PC-3 (cell line): ENCODE measurements around the gene CHMP4B. TPM values are rescaled to one million over a fixed set of nuclear protein-coding genes. Genes with fewer than 3 reads are reported as not detected.

ENCODE experiments used
- ATAC-seq: fragments of 200-7000 bp; cut with Tn5 transposase; 2 replicates; pipeline ENCODE4 v1.9.1; 2020; ENCODE audit warnings: mild to moderate bottlenecking, moderate library complexity
- BruUV-seq: library from RNA; stranded (reverse); fragments of 400-500 nt; replicated peaks from 2 replicates; lab custom pipeline; 2021; lab: Mats Ljungman, UMichigan
- CTCF ChIA-PET: fragments of 300-600 bp; sonication (Branson Sonifier 250); formaldehyde crosslinking; loops from one replicate; lab custom pipeline; 2022; ENCODE audit warnings: antibody characterized with exemption; lab: Charles Lee
- POLR2A ChIA-PET: fragments of 300-600 bp; sonication (Branson Sonifier 250); formaldehyde crosslinking; loops from one replicate; lab custom pipeline; 2022; ENCODE audit warnings: antibody characterized with exemption; ENCODE audit not compliant: unreplicated experiment; lab: Charles Lee
- DNase-seq: peaks from one replicate; pipeline ENCODE4 v3.0.0-alpha.2; 2015
- H2AFZ ChIP-seq: fragments of 300-600 bp; sonication (generic); 2 replicates; pipeline ENCODE4 v1.6.0; 2016; ENCODE audit warnings: antibody characterized with exemption, low read length
- H3F3A ChIP-seq: fragments of 300-600 bp; sonication (generic); one replicate; pipeline ENCODE4 v1.6.0; 2017; ENCODE audit warnings: antibody characterized with exemption, low read length, control low read depth, mild to moderate bottlenecking; ENCODE audit not compliant: unreplicated experiment
- H3K27ac ChIP-seq: fragments of 300-600 bp; sonication (generic); 2 replicates; pipeline ENCODE4 v1.5.1; 2016; ENCODE audit warnings: mild to moderate bottlenecking, low read length
- H3K27me3 ChIP-seq: fragments of 300-600 bp; sonication (generic); 2 replicates; pipeline ENCODE4 v1.6.1; 2016; ENCODE audit warnings: low read length, mixed read lengths
- H3K36me3 ChIP-seq: fragments of 300-600 bp; sonication (generic); 2 replicates; pipeline ENCODE4 v1.6.1; 2016; ENCODE audit warnings: low read depth, mixed run types, low read length, mixed read lengths
- H3K4me1 ChIP-seq: fragments of 300-600 bp; sonication (generic); 2 replicates; pipeline ENCODE4 v1.5.1; 2016; ENCODE audit warnings: low read length; ENCODE audit not compliant: insufficient read depth
- H3K4me2 ChIP-seq: fragments of 300-600 bp; sonication (generic); 2 replicates; pipeline ENCODE4 v1.6.0; 2016; ENCODE audit warnings: low read length
- H3K4me3 ChIP-seq: fragments of 300-600 bp; sonication (generic); 2 replicates; pipeline ENCODE4 v1.5.1; 2016; ENCODE audit warnings: mild to moderate bottlenecking, low read length, mixed read lengths
- H3K79me2 ChIP-seq: fragments of 300-600 bp; sonication (generic); 2 replicates; pipeline ENCODE4 v1.6.1; 2017; ENCODE audit warnings: low read length, mixed read lengths
- H3K9ac ChIP-seq: fragments of 300-600 bp; sonication (generic); 2 replicates; pipeline ENCODE4 v1.6.0; 2016; ENCODE audit warnings: mild to moderate bottlenecking, low read length
- H3K9me2 ChIP-seq: fragments of 300-600 bp; sonication (generic); replicated peaks from 2 replicates; pipeline ENCODE4 v1.6.1; 2016; ENCODE audit warnings: mixed run types, low read length, mixed read lengths
- H3K9me3 ChIP-seq: fragments of 300-600 bp; sonication (generic); 2 replicates; pipeline ENCODE4 v1.6.1; 2016; ENCODE audit warnings: low read length, mixed read lengths
- H4K20me1 ChIP-seq: fragments of 300-600 bp; sonication (generic); 2 replicates; pipeline ENCODE4 v1.6.1; 2016; ENCODE audit warnings: low read length, mixed read lengths
- EZH2 ChIP-seq: fragments of 300-600 bp; sonication (generic); IDR thresholded peaks from one replicate; pipeline ENCODE4 v1.6.1; 2017; ENCODE audit warnings: antibody characterized with exemption, mild to moderate bottlenecking, low read length; ENCODE audit not compliant: unreplicated experiment
- EZH2phosphoT487 ChIP-seq: fragments of 300-600 bp; sonication (generic); IDR thresholded peaks from 2 replicates; pipeline ENCODE4 v1.6.1; 2018; ENCODE audit warnings: mild to moderate bottlenecking, antibody characterized with exemption, low read length, borderline replicate concordance
- intact Hi-C: fragments of 100-400 bp; cut with micrococcal nuclease; formaldehyde crosslinking; loops from 2 replicates; pipeline ENCODE4 v1.9.0; 2023
- total RNA-seq: library from RNA; depleted of rRNA; stranded (reverse); fragments of >200 nt; gene quantifications from 2 replicates; pipeline ENCODE4 v1.2.3, GENCODE V29; 2014
- TF ChIP-seq, protein P1 (sequence below): fragments of 300-600 bp; sonication (generic); conservative IDR thresholded peaks from 2 replicates; pipeline ENCODE4 v1.5.1; 2017; ENCODE audit warnings: antibody characterized with exemption, low read depth, mild to moderate bottlenecking, low read length

The CHMP4B gene
- total RNA-seq, 1 experiment from 2014 or later, result 68.8 TPM

DNA sequence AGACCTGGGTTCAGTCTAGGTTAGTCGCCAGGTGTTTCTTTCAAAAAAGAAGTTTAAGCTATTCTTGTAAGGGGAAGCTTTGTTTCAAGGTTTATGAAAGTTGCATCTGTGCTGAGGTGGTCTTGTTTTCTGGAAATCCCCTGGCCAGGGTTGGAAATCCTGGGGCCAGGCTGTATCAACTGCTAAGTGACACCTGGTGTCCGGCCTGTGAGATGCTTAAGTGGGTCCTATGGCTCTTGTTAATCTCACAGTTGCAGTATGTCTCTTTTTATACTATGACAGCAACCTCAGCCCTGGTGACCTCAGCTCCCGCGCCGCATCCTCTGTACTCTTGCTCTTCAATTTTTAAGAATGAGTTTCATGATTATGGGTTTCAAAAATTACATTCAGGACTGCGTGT lies 72.0 kb downstream of the CHMP4B start:
- no peak overlapping the region for H3K4me2 ChIP-seq
- H3K27me3 ChIP-seq, result no peaks in the 10 kb centered on the region
- no peak overlapping the region for H3K9ac ChIP-seq
- ATAC-seq (no peak), DNase-seq (no peak)
- H3K79me2 ChIP-seq, result no peaks in the 10 kb centered on the region
- CTCF ChIA-PET, result no interaction called here
- no peaks in the 10 kb centered on the region for H3K36me3 ChIP-seq
- TF ChIP-seq, protein P1, sequence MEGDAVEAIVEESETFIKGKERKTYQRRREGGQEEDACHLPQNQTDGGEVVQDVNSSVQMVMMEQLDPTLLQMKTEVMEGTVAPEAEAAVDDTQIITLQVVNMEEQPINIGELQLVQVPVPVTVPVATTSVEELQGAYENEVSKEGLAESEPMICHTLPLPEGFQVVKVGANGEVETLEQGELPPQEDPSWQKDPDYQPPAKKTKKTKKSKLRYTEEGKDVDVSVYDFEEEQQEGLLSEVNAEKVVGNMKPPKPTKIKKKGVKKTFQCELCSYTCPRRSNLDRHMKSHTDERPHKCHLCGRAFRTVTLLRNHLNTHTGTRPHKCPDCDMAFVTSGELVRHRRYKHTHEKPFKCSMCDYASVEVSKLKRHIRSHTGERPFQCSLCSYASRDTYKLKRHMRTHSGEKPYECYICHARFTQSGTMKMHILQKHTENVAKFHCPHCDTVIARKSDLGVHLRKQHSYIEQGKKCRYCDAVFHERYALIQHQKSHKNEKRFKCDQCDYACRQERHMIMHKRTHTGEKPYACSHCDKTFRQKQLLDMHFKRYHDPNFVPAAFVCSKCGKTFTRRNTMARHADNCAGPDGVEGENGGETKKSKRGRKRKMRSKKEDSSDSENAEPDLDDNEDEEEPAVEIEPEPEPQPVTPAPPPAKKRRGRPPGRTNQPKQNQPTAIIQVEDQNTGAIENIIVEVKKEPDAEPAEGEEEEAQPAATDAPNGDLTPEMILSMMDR, result no peak
- TF ChIP-seq EZH2, result no peak
- TF ChIP-seq EZH2phosphoT487, result no peak
- H3K4me3 ChIP-seq, result no peak overlapping the region
- H4K20me1 ChIP-seq, result no peaks in the 10 kb centered on the region
- POLR2A ChIA-PET, result no interaction called here
- peaks cover 10% of the 10 kb centered on the region; the same call in 1 of the 2 replicates for H3K4me1 ChIP-seq
- no peaks in the 10 kb centered on the region for H3F3A ChIP-seq
- intact Hi-C loops, result no loop called here
- H3K27ac ChIP-seq, result no peak overlapping the region
- H3K9me2 ChIP-seq, result no peaks in the 10 kb centered on the region
- H3K9me3 ChIP-seq, result peaks cover 11% of the 10 kb centered on the region; the same call in 1 of the 2 replicates
- H2AFZ ChIP-seq, result no peak overlapping the region
- BruUV-seq, result no TSS peak

DNA sequence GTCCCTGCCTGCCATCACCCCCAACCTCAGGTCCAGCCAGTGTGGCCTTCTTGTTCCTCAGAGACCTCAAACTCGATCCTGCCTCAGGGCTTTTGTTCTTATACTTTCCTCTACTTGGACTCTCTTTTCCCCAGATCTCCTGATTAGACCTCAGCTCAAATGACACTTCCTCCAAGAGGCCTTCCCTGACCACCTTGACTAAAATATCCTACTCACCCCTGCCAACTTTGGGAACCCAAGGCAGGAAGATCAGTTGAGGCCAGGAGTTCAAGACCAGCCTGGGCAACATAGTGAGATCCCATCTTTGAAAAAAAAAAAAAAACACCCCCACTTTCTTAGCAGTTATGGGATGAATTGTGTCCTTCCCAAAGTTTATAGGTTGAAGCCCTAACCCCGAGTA lies 73.5 kb downstream of the CHMP4B start:
- ATAC-seq (no peak), DNase-seq (no peak)
- Histone ChIP-seq H3K9ac (no peak overlapping the region), H3K36me3 (no peaks in the 10 kb centered on the region), H3F3A (no peaks in the 10 kb centered on the region), H3K27me3 (no peaks in the 10 kb centered on the region), H2AFZ (no peak overlapping the region), H4K20me1 (no peaks in the 10 kb centered on the region), H3K4me2 (no peak overlapping the region), H3K79me2 (no peaks in the 10 kb centered on the region), H3K9me2 (no peaks in the 10 kb centered on the region), H3K9me3 (0 out of 2 replicates have a peak, but pooled peaks cover under 1% of the 10 kb centered on the region), H3K27ac (no peak overlapping the region), H3K4me1 (peaks cover 10% of the 10 kb centered on the region; the same call in 1 of the 2 replicates), H3K4me3 (no peak overlapping the region)
- ChIA-PET CTCF (no interaction called here), POLR2A (no interaction called here)
- TF ChIP-seq EZH2phosphoT487 (no peak), EZH2 (no peak)
- TF ChIP-seq, protein P1, result no peak
- no TSS peak for BruUV-seq
- intact Hi-C loops, result no loop called here

DNA sequence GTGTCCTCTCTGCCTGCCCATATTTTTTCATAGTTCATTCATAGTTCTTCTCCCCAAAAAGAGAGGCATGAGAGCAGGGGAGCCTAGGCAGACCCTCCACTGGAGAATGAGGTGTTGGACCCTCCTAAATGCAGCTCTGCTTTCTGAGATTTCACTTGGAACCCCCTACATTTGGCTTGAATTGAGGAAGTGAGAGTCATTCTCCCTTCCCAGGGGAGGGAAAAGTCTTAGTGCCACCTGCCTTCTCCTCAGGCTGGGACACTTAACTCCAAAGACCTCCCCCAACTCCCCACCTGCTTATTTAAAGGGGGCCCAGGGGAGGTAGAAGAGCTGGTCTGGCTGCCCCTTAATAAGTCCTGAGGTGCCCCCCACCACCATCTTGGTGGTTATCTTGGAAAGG lies 78.2 kb downstream of the CHMP4B start:
- H3K9me2 ChIP-seq, result no peaks in the 10 kb centered on the region
- no peak overlapping the region for H3K27ac ChIP-seq
- no peak overlapping the region for H3K4me3 ChIP-seq
- no peaks in the 10 kb centered on the region for H3K79me2 ChIP-seq
- peaks cover 10% of the 10 kb centered on the region; the same call in 1 of the 2 replicates for H3K4me1 ChIP-seq
- ATAC-seq, result no peak
- H2AFZ ChIP-seq, result no peak overlapping the region
- no peak for TF ChIP-seq EZH2phosphoT487
- TF ChIP-seq, protein P1, result no peak
- no peak for TF ChIP-seq EZH2
- no peak overlapping the region for H3K9ac ChIP-seq
- CTCF ChIA-PET, result no interaction called here
- BruUV-seq, result no TSS peak
- H3K9me3 ChIP-seq, result no peaks in the 10 kb centered on the region
- intact Hi-C loops, result no loop called here
- H3K27me3 ChIP-seq, result no peaks in the 10 kb centered on the region
- no peaks in the 10 kb centered on the region for H4K20me1 ChIP-seq
- no peaks in the 10 kb centered on the region for H3K36me3 ChIP-seq
- no peak for DNase-seq
- H3F3A ChIP-seq, result no peaks in the 10 kb centered on the region
- POLR2A ChIA-PET, result no interaction called here
- no peak overlapping the region for H3K4me2 ChIP-seq
